ENCODE results near the gene MGA.

Gene MGA

GRCh38 chr15:41789236-41789635, 129.0 kb downstream of the MGA start:
- DNase-seq: no peak

GRCh38 chr15:41789662-41790061, 129.5 kb downstream of the MGA start:
- no peak for DNase-seq

- no peak for DNase-seq
These were observed 130.0 kb downstream of the MGA start for GRCh38 chr15:41790169-41790568.

- DNase-seq: no peak
These were observed 130.7 kb downstream of the MGA start for GRCh38 chr15:41790756-41791546.

GRCh38 chr15:41791547-41791937, 131.3 kb downstream of the MGA start:
- no peak for DNase-seq

GRCh38 chr15:41792000-41792637, 131.9 kb downstream of the MGA start:
- no peak for DNase-seq

GRCh38 chr15:41794081-41794480, 133.9 kb downstream of the MGA start:
- no peak for DNase-seq

- no peak for DNase-seq
These were observed 136.0 kb downstream of the MGA start for GRCh38 chr15:41795996-41796856.

GRCh38 chr15:41797201-41797944, 137.2 kb downstream of the MGA start:
- no peak for DNase-seq

GRCh38 chr15:41798607-41799487, 138.6 kb downstream of the MGA start:
- no peak for DNase-seq

- no peak for DNase-seq
These were observed 139.2 kb downstream of the MGA start for GRCh38 chr15:41799488-41799805.

GRCh38 chr15:41801185-41801584, 141.0 kb downstream of the MGA start:
- no peak for DNase-seq

GRCh38 chr15:41801850-41802455, 141.7 kb downstream of the MGA start:
- no peak for DNase-seq

- no peak for DNase-seq
These were observed 144.2 kb downstream of the MGA start for GRCh38 chr15:41804361-41804760.

GRCh38 chr15:41804916-41805666, 144.9 kb downstream of the MGA start:
- no peak for DNase-seq

- DNase-seq: no peak
These were observed 145.5 kb downstream of the MGA start for GRCh38 chr15:41805711-41806110.

- DNase-seq: no peak
These were observed 146.3 kb downstream of the MGA start for GRCh38 chr15:41806291-41807181.

GRCh38 chr15:41809121-41809520, 148.9 kb downstream of the MGA start:
- no peak for DNase-seq

- no peak for DNase-seq
These were observed 149.5 kb downstream of the MGA start for GRCh38 chr15:41809526-41810220.
